HepG2 (cell line): ENCODE data around the gene EXPH5. TPM values are rescaled to one million over a fixed set of nuclear protein-coding genes. Genes with fewer than 3 reads are reported as not detected.

Experiments used
- E2F5 ChIP-seq: sonication (generic); formaldehyde crosslinking; conservative IDR thresholded peaks from 2 replicates; pipeline ENCODE4 v1.4.0; 2020; ENCODE audit warnings: missing genetic modification reagents
- ETV6 ChIP-seq: sonication (generic); formaldehyde crosslinking; conservative IDR thresholded peaks from 2 replicates; pipeline ENCODE4 v1.4.0; 2020; ENCODE audit warnings: missing genetic modification reagents
- GABPB1 ChIP-seq: IDR thresholded peaks from 2 replicates; pipeline ENCODE4 v1.6.1; 2016; ENCODE audit warnings: mild to moderate bottlenecking, missing genetic modification reagents, moderate library complexity, missing compliant biosample characterization
- HNF1A ChIP-seq, 2 experiments: sonication (generic) in 1 of 2; formaldehyde crosslinking in 1 of 2; IDR thresholded peaks; 2 replicates each; pipeline versions ENCODE4 v1.4.0 to v1.6.1; 2016 to 2020; ENCODE audit warnings: borderline replicate concordance in 1 of 2, low read depth in 1 of 2, mild to moderate bottlenecking in 1 of 2, missing genetic modification reagents in 1 of 2
- IRF9 ChIP-seq: sonication (generic); formaldehyde crosslinking; IDR thresholded peaks from 2 replicates; pipeline ENCODE4 v1.8.0; 2022; ENCODE audit warnings: missing genetic modification reagents, mild to moderate bottlenecking, borderline replicate concordance
- MAFF ChIP-seq: IDR thresholded peaks from 2 replicates; pipeline ENCODE4 v1.6.1; 2011; ENCODE audit warnings: low read depth, low read length, improper control_type of control experiment
- RFX1 ChIP-seq: fragments of 450-650 bp; IDR thresholded peaks from 2 replicates; pipeline ENCODE4 v1.6.1; 2017
- SMAD1 ChIP-seq: sonication (generic); formaldehyde crosslinking; IDR thresholded peaks from 2 replicates; pipeline ENCODE4 v1.4.0; 2020; ENCODE audit warnings: missing genetic modification reagents, low read depth, mild to moderate bottlenecking, borderline replicate concordance
- TFDP2 ChIP-seq: sonication (generic); formaldehyde crosslinking; IDR thresholded peaks from 2 replicates; pipeline ENCODE4 v1.4.0; 2020; ENCODE audit warnings: missing genetic modification reagents
- ZBTB21 ChIP-seq: sonication (generic); formaldehyde crosslinking; IDR thresholded peaks from 2 replicates; pipeline ENCODE4 v1.4.0; 2020; ENCODE audit warnings: missing genetic modification reagents
- ZNF335 ChIP-seq: sonication (generic); formaldehyde crosslinking; IDR thresholded peaks from 2 replicates; pipeline ENCODE4 v1.4.0; 2020; ENCODE audit warnings: missing genetic modification reagents
- ZNF704 ChIP-seq: sonication (generic); formaldehyde crosslinking; IDR thresholded peaks from 2 replicates; pipeline ENCODE4 v1.8.1; 2023; ENCODE audit warnings: mild to moderate bottlenecking, inconsistent platforms, moderate library complexity, missing genetic modification reagents, borderline replicate concordance
- ZNF740 ChIP-seq: sonication (generic); formaldehyde crosslinking; IDR thresholded peaks from 2 replicates; pipeline ENCODE4 v1.4.0; 2020; ENCODE audit warnings: missing genetic modification reagents
- polyA plus RNA-seq, 8 experiments: library from polyadenylated mRNA; depleted of rRNA in 3 of 8; stranded (reverse) in 7 of 8; unstranded in 1 of 8; fragments of >200 nt; fragmentation: Illumina TruSeq in 4 of 8; extraction: Trizol in 4 of 8; gene quantifications; 2 replicates each; pipeline versions ENCODE4 v1.2.1 to v1.2.3, GENCODE V29; 2011 to 2016; ENCODE audit warnings: low read depth in 4 of 8, missing spikeins in 1 of 8, mixed read lengths in 1 of 8; ENCODE audit not compliant: insufficient read depth in 1 of 8
- total RNA-seq, 5 experiments: library from RNA; depleted of rRNA; stranded (reverse); fragments of >200 nt; fragmentation: Illumina TruSeq; extraction: Trizol; gene quantifications; 2 replicates each; pipeline ENCODE4 v1.2.3, GENCODE V29; 2016; ENCODE audit warnings: low read depth in 1 of 5

The EXPH5 gene
- total and polyA plus RNA-seq, 2 of the 13 experiments (the other 11 are each of a cell fraction or from before 2014, with no cell fraction given) = under 0.01 to 0.02 TPM

GRCh38 chr11:108498046-108498815, 95.3 kb downstream of the EXPH5 start, which contains the start of gene POGLUT3 (continued):
- TF ChIP-seq E2F5 (CRISPR knock-in tag) (peak; percentile 81), RFX1 (no peak), HNF1A (IDR thresholded peaks at IDR 0.05; ENCODE audit: low read depth) (no peak), HNF1A (CRISPR knock-in tag; IDR thresholded peaks at IDR 0.05; ENCODE audit: borderline replicate concordance) (no peak), SMAD1 (CRISPR knock-in tag) (no peak), ZBTB21 (CRISPR knock-in tag) (no peak), MAFF (no peak), ZNF740 (CRISPR knock-in tag) (0 out of 2 replicates have a peak, but pooled peaks have one; percentile 52), GABPB1 (peak; percentile 23; the same call in 1 of the 2 replicates), ETV6 (CRISPR knock-in tag) (peak; percentile 40; the same call in 1 of the 2 replicates), TFDP2 (CRISPR knock-in tag) (peak; percentile 98), IRF9 (CRISPR knock-in tag) (0 out of 2 replicates have a peak, but pooled peaks have one; percentile 43), ZNF704 (CRISPR knock-in tag) (no peak; the same call in 1 of the 2 replicates), ZNF335 (CRISPR knock-in tag) (no peak)
